Fibroblast of skin of left quadriceps (primary cell): Measurements from ENCODE around the gene CFAP73.
A peak's percentile ranks its signal among the peaks of the same experiment; 100 is the strongest.
"Not testable (repeated sequence)": the region's sequence is repeated elsewhere in the genome, so short reads cannot be mapped to it uniquely, and the experiment has no call there.

ENCODE experiments used
- DNase-seq, 2 experiments: peaks; one replicate each; pipeline ENCODE4 v3.0.0-alpha.2; 2013; ENCODE audit warnings: low read depth in 2 of 2

Gene CFAP73

GRCh38 chr12:113190761-113191160 lies 41.2 kb downstream of the CFAP73 start:
- no peak for DNase-seq

GRCh38 chr12:113191227-113191626 lies 41.7 kb downstream of the CFAP73 start:
- DNase-seq, result no peak

- DNase-seq, result peak in 1 of 2 experiments; percentile 47
Observed at GRCh38 chr12:113194971-113195391, 45.5 kb downstream of the CFAP73 start.

GRCh38 chr12:113195598-113195997 lies 46.1 kb downstream of the CFAP73 start:
- no peak for DNase-seq

GRCh38 chr12:113196582-113196981 lies 47.1 kb downstream of the CFAP73 start:
- DNase-seq, result no peak

- DNase-seq, result no peak
Observed at GRCh38 chr12:113196990-113197389, 47.5 kb downstream of the CFAP73 start.

GRCh38 chr12:113197518-113198077 lies 48.1 kb downstream of the CFAP73 start:
- DNase-seq, result no peak

- DNase-seq, result no peak
Observed at GRCh38 chr12:113198296-113198695, 48.8 kb downstream of the CFAP73 start.

- DNase-seq, result no peak
Observed at GRCh38 chr12:113200021-113200797, 50.7 kb downstream of the CFAP73 start.

GRCh38 chr12:113201187-113202177 lies 52.0 kb downstream of the CFAP73 start:
- no peak for DNase-seq

- no peak for DNase-seq
Observed at GRCh38 chr12:113202300-113203075, 53.0 kb downstream of the CFAP73 start.

- DNase-seq, result no peak
Observed at GRCh38 chr12:113203852-113204760, 54.6 kb downstream of the CFAP73 start.

- no peak for DNase-seq
Observed at GRCh38 chr12:113204804-113205203, 55.3 kb downstream of the CFAP73 start.

GRCh38 chr12:113206802-113207201 lies 57.3 kb downstream of the CFAP73 start:
- DNase-seq, result not testable (repeated sequence)

GRCh38 chr12:113207613-113208040 lies 58.1 kb downstream of the CFAP73 start:
- DNase-seq, result no peak

- no peak for DNase-seq
Observed at GRCh38 chr12:113208041-113208934, 58.8 kb downstream of the CFAP73 start.
